Measurements from ENCODE around the gene ERF.

Gene ERF

GRCh38 chr19:42287017-42287826, 32.3 kb upstream of the ERF start:
- peak; percentile 36 for DNase-seq

- peak; percentile 65 for DNase-seq
Observed at GRCh38 chr19:42286349-42287016, 31.6 kb upstream of the ERF start.

- DNase-seq: no peak
Observed at GRCh38 chr19:42285988-42286348, 31.0 kb upstream of the ERF start.

- peak; percentile 64 for DNase-seq
Observed at GRCh38 chr19:42285541-42285941, 30.6 kb upstream of the ERF start.

GRCh38 chr19:42284591-42285341, 29.8 kb upstream of the ERF start:
- DNase-seq: peak; percentile 60

DNA sequence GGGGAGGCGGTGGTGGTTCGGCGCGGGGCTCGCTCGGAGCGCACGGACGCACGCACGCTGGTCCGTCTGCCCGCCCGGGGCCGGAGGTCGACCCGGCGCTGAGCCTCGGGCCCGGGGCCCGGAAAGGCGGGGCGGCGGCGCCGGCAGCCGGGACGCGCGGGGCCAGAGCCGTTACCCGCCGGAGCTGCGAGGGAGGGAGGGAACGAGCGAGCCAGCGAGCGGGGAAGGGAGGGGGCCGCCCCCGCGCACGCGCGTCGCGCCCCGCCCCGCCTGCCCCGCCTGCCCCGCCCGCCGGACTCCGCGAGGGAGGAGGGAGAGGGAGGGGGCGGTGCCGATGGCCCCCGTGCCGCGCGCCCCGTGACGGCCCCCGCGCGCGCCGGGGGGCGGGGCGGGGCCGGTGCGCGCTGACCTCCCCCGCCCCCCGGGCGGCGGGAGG, 29.2 kb upstream of the ERF start:
- DNase-seq: peak; percentile 91

DNA sequence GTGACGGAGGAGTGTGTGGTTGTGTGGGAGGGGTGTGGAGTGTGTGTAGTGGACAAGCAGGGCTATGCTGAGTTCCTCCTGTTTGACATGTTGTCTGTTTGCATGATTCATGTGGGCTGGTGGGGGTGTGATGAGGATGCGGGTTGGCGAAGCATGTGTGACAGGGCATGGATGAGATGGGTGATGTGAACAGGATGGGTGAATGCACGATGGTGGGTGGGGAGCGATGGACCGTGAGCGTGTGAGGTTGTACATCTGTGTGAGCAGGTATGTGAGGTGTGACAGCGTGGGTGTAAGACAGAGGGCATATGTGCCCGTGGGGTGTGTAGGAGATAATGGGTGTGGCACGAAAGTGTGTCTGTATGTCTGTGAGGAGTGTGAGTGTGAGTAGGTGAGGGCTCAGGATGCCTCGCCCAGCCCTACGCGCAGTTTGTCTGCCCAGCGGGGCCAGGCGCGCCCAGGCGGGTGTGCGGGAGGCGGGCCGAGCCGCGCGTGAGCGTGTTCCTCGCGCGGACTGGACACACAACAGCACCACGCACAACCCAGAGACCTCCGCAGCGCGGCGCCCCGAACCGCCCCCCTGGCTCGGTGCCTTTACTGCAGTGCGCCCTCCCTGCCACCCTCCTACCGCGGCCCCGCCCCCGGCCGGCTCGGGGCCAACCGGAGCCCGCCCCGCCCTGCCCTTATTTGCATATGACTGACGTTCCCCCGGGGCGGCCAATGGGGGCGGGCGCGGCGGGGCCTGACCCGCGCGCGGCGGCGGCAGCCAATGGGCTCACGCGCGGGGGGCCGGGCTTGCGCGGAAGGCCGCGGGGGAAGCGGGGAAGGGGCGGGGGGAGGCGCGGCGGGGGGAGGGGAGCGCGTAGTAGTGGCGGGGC, 28.5 kb upstream of the ERF start:
- DNase-seq: peak; percentile 98

GRCh38 chr19:42282819-42283187, 27.9 kb upstream of the ERF start:
- DNase-seq: peak; percentile 56

DNA sequence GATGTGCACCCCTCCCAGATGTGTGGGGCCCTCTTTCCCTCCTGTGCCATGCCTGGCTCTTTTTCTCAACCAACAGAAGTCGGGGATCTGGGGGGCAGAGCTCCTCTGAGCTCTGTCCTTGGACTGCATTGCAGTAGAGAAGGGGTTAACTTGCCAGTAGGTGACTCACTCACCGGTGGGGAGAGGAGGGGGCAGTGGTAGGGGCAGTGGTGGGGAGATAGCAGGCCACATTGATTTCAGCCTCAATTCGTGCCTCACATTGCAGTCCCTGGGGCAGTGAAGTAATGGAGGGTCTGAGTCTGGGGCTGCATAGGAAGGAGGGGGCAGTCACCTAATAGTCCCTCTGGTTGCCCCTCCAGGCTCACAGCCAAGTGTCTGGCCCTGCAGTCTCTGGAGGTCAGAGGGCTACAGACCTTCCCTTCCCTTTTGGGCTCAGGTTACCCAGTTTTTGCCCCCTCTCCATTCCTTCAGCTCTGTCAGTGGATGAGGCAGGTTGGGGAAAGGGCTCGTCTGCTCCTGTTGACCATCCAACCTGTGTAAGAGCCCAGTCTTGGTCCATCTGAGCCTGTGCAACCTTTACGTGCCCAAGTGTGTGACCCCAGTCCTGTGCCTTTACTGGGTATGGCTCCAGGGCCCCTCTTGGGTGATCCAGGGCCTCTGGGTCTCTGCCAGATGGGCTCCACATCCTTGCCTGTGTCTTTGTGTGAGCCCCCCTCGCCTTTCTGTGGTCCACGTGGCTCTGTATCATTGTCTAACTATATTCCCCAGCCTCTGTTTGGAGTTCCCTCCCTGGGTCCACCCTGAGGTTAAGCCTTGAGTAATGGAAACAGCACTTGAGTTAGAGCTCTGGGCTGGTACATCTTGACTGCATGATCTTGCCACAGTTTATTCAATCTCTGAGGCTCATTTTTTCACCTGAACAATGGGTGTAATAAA, 27.2 kb upstream of the ERF start:
- peak; percentile 65 for DNase-seq

DNA sequence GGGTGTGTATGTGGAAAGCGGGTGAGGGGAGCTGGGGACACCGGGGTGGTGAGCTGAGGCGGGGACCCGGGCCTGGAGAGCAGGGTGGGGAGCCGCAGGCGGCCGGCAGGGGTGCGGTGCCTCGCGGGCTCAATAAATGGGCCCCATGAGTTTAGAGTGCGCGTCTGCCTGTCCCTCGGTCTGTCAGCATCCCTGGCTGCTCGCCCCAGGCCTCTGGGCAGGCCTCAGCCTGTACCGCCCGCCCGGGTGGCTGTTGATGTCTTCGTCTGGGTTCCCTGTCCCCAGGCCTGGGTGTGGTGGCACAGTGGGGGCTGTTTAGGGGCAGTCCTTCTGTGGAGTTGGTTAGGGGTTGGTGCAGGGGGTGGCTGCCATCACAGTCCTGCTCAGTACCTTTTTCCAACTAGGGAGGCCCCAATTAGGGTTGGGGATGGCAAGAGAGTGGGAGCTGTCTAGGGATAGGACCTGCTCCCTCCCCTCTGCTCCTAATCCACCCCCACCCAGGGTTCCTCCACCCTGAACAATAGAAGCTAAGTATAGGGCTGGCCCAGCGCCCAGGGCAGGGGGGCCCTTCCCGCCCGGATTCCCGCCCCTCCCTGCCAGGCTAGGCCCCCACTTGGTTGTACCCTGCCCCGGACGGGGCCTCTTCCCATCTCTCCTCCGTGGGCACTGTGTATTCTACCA, 26.4 kb upstream of the ERF start:
- DNase-seq: peak; percentile 88

DNA sequence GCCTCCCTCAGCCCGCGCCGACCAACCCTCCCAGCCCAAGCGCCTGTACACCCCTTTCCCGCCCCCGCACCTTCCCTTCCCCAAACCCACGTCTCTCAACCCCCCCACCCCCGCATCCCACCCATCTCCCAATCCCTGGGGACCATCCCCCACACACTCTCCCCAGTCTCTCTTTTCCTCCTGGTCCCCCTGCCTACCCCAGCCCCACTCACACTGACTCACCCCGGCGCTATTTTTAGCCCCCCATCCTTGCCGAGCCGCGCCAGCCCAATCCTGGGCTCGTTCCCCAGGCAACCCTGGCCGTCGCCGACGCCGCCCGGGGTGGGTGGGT, 25.9 kb upstream of the ERF start:
- DNase-seq: no peak

GRCh38 chr19:42279902-42280814, 25.2 kb upstream of the ERF start:
- DNase-seq: peak; percentile 97

- peak; percentile 32 for DNase-seq
Observed at GRCh38 chr19:42279155-42279901, 24.4 kb upstream of the ERF start.

DNA sequence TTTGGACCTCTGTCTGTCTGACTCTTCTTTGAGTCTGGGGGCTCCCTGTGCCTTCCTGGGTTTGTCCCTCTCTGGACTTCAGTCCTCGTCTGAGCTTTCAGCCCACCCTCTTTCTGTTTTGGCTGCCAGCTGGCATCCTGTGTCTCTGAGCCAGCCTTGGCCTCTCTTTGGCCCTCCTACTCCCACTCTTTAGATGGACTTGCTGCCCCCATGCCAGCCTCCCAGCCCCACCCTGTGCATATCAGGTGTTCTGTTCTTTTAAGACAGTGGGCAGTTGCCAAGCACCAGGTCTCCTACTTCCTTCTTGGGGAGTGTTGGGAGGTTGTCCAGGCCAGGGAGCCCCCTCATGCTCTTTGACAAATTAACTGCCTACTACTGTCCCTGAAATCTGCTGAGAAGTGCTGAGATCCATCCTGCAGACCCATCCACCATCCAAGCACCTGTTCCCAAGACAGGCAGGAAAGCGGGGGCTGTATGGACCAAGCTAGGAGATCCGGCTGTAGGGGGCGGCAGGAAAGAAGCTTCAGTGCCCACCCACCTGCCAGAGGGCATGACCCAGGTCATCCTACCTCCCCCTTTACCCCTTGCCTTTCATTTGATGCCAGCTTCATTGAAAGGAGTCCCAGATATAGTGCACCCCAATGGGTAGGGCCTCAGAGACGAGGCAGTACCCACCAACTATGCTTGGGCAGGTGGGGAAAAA, 23.7 kb upstream of the ERF start:
- peak; percentile 23 for DNase-seq

DNA sequence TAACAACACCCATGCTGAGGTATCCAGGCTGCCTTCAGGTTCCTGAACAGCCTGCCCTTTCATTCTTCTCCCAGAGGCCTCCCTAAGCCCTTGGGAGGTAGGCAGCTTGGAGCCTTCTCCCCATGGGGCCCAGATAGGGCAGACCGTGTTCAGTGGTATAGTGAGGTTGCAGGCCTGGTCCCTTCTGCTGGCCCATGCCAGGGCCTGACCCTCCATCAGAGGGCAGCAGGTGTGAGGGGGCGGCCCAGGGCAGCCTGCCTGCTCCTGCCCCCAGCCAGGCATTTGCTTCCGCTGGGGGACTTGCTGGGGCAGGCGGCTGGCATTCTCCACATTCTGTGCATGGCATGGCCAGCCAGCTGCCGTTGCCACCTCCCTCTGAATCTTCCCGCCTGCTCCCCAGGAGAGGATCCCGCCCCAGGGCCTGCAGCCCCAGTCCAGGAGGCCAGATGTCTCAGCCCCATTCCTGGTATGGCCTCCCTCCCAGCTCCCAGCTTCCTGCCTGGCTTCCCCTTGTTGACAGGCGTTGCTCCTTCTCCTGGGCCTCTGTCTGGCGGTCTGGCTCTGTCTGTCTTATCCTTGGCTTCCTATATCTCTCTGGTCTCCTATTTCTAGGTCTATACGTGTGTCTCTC, 23.0 kb upstream of the ERF start:
- DNase-seq: peak; percentile 75

DNA sequence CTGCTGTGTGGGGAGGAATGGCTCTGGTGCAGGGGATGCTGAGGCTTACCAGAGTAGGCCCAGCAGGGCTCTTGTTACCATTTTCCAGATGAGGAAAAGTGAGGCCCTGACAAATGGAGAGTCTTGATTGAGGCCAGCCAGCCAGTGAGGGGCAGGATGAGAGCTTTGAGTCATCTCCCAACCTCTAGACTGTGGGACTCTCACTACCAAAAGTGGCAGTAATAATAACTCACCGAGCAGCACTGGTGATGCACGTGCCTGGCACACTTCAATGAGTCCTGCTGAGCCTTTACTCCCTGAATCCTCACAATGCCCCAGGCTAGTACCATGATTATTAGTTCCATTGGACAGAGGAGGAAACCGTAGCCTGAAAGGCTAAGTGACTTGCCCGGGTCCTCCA, 21.9 kb upstream of the ERF start:
- no peak for DNase-seq

DNA sequence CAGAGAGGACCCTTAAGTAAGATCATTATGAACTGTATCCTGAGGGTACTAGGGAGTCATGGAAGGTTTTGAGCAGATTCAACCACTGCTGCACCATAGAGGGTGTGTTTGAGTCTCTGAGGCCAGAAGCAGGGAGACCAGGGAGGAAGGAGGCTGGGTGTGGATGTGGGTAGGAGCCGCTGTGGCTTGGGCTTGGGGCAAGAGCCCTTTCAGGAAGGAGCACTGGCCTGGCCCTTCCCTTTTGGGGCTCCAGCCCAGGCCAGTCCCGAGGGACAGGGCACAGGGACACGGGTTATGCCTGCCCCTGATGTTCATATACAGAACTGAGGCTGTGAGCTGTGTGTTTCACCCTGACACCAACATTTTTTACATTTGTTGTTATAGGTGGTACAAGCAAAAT, 21.4 kb upstream of the ERF start:
- DNase-seq: peak; percentile 27

DNA sequence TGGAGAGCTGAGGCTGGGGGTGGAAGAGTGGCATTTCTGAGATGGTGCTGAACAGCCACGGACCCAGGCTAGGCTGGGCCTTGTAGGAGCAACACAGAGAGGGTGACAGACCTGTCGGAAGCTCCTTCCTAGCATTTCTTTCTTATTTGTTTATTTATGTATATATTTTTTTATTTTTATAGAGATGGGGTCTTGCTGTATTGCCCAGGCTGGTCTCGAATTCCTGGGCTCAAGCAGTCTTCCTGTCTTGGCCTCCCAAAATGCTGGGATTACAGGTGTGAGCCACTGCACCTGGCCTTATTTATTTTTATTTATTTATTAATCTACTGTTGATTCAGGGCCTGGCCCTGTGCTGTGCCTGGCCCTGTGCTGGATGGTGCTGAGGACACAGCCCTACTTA, 20.6 kb upstream of the ERF start:
- DNase-seq: no peak

Data from left hindlimb (tissue), 1 donor.